Activated CD4-positive, alpha-beta T cell treated with anti-CD3 and anti-CD28 coated beads, Interleukin-2, amount 50 U/mL, for 1 hour (primary cell): ENCODE measurements around the gene IL1A.

ENCODE experiments used
- DNase-seq: peaks from one replicate; pipeline ENCODE4 v3.0.0-alpha.2; 2020

The IL1A gene

DNA sequence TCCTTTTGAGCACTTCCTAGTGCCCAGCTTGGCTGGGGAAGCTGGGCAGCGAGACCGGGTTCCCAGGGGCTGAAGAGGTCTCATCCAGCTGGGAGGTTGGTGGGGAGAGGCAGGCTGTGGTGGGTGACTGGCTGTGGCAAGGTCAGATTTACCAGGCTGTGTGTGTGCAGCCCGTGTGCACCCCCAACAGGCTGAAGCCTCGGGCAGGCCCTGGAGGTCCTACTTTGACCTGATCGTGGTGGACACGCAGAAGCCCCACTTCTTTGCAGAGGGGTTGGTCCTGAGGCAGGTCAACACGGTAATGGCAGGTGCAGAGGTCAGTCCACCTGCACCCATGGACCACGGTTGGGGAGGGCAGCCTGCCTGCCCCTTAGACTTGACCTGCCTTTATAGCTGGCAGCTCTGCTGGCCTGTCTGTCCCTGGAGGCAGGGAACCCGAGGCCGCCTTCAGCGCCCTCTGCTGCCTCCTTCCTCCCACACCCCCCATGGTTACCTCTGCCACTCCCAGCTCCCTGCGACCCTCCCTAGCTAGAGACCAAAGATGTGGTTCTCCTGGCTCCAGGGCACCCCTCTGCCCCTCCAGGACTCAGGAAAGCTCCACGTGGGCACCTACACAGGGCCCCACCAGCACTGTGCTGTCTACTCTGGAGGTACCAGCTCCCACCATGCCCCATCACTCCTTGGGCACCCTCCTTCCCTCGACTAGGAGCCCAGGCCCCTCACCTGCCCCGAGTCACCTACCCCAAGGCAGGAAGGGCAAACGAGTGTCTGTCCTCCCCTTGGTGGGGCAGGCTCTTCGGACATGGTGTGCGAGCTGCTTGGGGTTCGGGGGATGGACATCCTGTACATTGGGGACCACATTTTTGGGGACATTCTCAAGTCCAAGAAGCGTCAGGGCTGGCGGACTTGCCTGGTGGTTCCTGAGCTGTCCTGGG, 59.4 kb downstream of the IL1A start:
- no peak for DNase-seq

DNA sequence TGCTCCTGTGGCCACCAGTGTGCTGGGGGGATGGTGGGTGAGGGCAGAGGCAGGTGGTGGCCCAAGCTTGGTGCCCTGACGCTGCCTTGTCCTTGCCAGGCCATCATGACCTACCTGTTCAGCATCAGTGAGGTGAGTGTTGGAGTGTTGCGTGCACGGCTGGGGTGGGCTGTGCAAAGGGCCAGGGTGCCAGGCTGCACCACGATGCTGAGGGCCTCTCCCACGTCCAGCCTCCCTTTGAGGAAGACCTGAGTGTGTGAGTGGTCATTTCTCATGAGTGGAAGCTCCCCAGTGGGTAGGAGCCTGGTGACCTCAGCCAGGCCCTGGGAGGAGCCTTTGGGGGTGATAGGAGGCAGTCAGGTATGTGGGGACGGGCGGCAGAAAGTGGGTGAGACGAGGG, 60.3 kb downstream of the IL1A start:
- DNase-seq, result no peak
